HepG2 (cell line): ENCODE data around the gene ARHGAP19.

ENCODE experiments used
- NFE2L2 ChIP-seq: fragments of 150-350 bp; IDR thresholded peaks from 2 replicates; pipeline ENCODE4 v1.6.1; 2014; ENCODE audit warnings: low read length
- POLR2G ChIP-seq: fragments of 200-400 bp; formaldehyde crosslinking; IDR thresholded peaks from 2 replicates; pipeline ENCODE4 v1.6.1; 2018; ENCODE audit warnings: mild to moderate bottlenecking, low read depth, low read length, moderate library complexity
- ZNF331 ChIP-seq: sonication (generic); formaldehyde crosslinking; IDR thresholded peaks from 2 replicates; pipeline ENCODE4 v1.4.0; 2020; ENCODE audit warnings: missing genetic modification reagents

- TF ChIP-seq ZNF331 (CRISPR knock-in tag) (no peak), NFE2L2 (no peak), POLR2G (no peak)
Observed at GRCh38 chr10:97173036-97173435, 119.4 kb downstream of the ARHGAP19 start.
